ENCODE data around the gene SNX21.
"Not testable (repeated sequence)": the region's sequence is repeated elsewhere in the genome, so short reads cannot be mapped to it uniquely, and the experiment has no call there.

SNX21 gene

DNA sequence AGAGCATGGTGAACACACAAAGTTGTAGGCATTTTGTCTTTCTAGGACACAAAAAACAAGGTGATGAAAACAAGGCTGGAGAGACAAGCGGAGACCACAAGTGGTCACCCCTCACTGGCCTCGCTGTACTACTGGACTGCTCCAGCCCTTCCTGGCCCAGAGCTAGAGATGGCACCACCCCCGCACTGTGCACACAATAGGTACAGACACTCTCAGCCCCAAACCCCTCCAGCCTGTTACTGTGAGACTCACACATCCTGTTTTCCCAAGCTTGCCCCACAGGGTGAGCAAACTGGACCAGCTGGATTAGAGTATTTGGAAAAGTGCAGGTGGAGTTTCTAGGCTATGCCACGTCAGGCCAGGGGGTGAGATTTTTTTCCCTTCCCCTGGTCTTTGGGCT lies 39.0 kb downstream of the SNX21 start:
- Histone ChIP-seq H3K36me3 (peaks cover 16% of the 10 kb centered on the region), H3K27me3 (no peaks in the 10 kb centered on the region), H3K27ac (no peak overlapping the region), H3K4me3 (ENCODE audit: low read depth in 1 of 2, low read length in 1 of 2) (no peak overlapping the region), H3K4me1 (ENCODE audit: control insufficient read depth in 1 of 2, insufficient read depth in 1 of 2, low read depth in 1 of 2, low read length in 1 of 2) (no peaks in the 10 kb centered on the region), H3K9me3 (no peaks in the 10 kb centered on the region)
- TF ChIP-seq, protein P1, sequence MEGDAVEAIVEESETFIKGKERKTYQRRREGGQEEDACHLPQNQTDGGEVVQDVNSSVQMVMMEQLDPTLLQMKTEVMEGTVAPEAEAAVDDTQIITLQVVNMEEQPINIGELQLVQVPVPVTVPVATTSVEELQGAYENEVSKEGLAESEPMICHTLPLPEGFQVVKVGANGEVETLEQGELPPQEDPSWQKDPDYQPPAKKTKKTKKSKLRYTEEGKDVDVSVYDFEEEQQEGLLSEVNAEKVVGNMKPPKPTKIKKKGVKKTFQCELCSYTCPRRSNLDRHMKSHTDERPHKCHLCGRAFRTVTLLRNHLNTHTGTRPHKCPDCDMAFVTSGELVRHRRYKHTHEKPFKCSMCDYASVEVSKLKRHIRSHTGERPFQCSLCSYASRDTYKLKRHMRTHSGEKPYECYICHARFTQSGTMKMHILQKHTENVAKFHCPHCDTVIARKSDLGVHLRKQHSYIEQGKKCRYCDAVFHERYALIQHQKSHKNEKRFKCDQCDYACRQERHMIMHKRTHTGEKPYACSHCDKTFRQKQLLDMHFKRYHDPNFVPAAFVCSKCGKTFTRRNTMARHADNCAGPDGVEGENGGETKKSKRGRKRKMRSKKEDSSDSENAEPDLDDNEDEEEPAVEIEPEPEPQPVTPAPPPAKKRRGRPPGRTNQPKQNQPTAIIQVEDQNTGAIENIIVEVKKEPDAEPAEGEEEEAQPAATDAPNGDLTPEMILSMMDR (IDR thresholded peaks at IDR 0.05), result no peak

DNA sequence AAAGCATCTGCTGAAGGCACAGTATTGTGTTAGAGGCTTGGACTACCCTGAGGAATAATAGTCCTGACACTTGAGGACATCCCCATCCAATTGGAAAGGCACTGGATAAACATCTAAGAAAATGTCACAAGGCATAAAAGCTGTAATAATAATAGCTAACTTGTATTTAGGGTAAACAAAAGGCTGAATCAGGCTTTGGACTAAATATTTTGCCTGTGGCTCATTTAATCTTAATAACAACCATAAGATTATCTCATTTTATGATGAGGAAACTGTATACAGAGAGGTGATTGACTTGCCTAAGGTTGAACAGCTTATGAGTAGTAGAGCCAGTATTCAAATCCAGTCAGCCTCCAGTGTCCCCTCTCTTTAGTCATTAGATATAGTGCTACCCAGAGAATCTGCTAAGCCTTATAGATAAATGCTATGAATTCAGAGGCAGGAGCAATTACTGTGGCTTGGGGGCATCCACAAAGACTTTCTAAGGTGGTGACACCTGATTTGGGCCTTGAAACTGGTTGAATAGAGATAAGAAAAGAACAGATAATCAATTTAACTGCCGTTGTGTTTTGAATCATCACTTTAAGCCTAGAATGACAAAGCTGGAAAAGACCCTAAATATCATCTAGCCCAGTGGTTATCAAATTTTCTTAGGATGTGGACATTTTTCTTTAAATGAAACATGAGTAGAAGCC lies 40.0 kb downstream of the SNX21 start:
- H3K27ac ChIP-seq, result no peak overlapping the region
- peaks cover 26% of the 10 kb centered on the region for H3K36me3 ChIP-seq
- no peaks in the 10 kb centered on the region for H3K4me1 ChIP-seq (ENCODE audit: control insufficient read depth in 1 of 2, insufficient read depth in 1 of 2, low read depth in 1 of 2, low read length in 1 of 2)
- TF ChIP-seq, protein P1 (IDR thresholded peaks at IDR 0.05), result no peak
- no peaks in the 10 kb centered on the region for H3K9me3 ChIP-seq
- no peak overlapping the region for H3K4me3 ChIP-seq (ENCODE audit: low read depth in 1 of 2, low read length in 1 of 2)
- no peaks in the 10 kb centered on the region for H3K27me3 ChIP-seq

GRCh38 chr20:45874104-45874481 lies 40.5 kb downstream of the SNX21 start:
- H3K4me3 ChIP-seq (ENCODE audit: low read depth in 1 of 2, low read length in 1 of 2); H3K27ac ChIP-seq; H3K27me3 ChIP-seq; H3K4me1 ChIP-seq (ENCODE audit: control insufficient read depth in 1 of 2, insufficient read depth in 1 of 2, low read depth in 1 of 2, low read length in 1 of 2); H3K9me3 ChIP-seq: not testable (repeated sequence)
- H3K36me3 ChIP-seq, result peaks cover 30% of the 10 kb centered on the region

DNA sequence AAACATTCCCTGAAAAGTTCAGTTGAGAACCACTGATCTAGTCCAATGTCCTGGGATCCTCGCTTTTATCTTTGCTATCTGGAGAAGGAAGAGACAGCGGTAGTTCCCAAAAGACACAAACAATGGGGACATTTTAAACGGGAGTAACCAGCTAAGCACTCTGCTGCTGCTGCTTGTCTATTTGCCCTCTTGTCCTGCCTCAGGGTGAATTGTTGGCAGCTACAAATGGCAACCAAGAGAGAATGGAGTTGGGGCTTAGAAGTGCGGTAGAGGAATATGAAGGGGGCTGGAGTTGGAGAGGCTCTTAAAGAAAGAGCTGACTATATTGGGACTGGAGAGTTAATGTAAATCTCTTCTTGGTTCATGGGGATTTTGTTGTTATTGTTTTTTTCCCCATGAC lies 41.0 kb downstream of the SNX21 start:
- Histone ChIP-seq H3K4me1 (ENCODE audit: control insufficient read depth in 1 of 2, insufficient read depth in 1 of 2, low read depth in 1 of 2, low read length in 1 of 2) (no peaks in the 10 kb centered on the region), H3K9me3 (no peaks in the 10 kb centered on the region), H3K4me3 (ENCODE audit: low read depth in 1 of 2, low read length in 1 of 2) (no peak overlapping the region), H3K36me3 (peaks cover 30% of the 10 kb centered on the region), H3K27me3 (no peaks in the 10 kb centered on the region), H3K27ac (no peak overlapping the region)
- TF ChIP-seq, protein P1 (IDR thresholded peaks at IDR 0.05), result no peak

DNA sequence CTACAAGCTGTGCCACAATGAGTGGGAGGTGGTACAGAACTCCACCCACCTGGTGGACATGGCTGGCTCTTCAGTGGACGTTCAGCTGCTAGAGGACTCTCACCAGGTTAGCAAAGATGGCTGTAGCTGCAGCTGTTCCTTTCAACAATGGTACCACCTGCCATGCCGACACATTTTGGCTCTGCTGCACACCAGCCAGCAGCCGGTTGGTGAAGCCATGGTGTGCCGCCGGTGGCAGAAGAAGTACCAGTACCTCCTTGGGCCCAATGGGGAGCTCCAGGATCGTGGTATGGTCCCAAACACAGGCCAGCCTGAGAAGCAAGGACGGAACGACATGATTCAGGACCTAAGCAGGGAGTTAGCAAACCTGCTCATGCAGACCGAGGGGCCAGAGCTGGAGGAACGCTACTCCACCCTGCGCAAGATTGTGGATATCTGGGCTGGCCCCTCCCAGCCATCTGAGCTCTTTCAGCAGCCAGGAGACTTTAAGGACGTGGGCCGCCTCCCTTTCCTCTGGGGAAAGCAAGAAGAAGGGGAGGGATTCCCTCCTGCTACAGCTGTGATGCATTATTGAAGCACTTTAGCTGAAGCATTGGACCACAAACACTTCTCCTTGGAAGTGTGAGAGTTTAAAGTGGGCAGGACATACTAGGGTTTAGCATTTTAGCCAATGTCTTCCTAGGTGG lies 44.6 kb downstream of the SNX21 start:
- TF ChIP-seq, protein P1 (IDR thresholded peaks at IDR 0.05), result no peak
- H3K36me3 ChIP-seq, result peaks cover 35% of the 10 kb centered on the region
- no peak overlapping the region for H3K27ac ChIP-seq
- peaks cover 8 to 12% of the 10 kb centered on the region in 2 experiments for H3K4me1 ChIP-seq (ENCODE audit: control insufficient read depth in 1 of 2, insufficient read depth in 1 of 2, low read depth in 1 of 2, low read length in 1 of 2)
- H3K9me3 ChIP-seq, result no peaks in the 10 kb centered on the region
- no peaks in the 10 kb centered on the region for H3K27me3 ChIP-seq
- no peak overlapping the region for H3K4me3 ChIP-seq (ENCODE audit: low read depth in 1 of 2, low read length in 1 of 2)

Data from neutrophil (primary cell).